WERI-Rb-1 (cell line): ENCODE results near the gene DICER1.

ENCODE experiments used
- DNase-seq: peaks from one replicate; pipeline ENCODE4 v3.0.0-alpha.2; 2020
- H3K27ac ChIP-seq: fragments of 250-450 bp; sonication (Bioruptor Pico); 2 replicates; pipeline ENCODE4 v1.5.1; 2020; ENCODE audit warnings: mild to moderate bottlenecking, moderate library complexity
- H3K27me3 ChIP-seq: fragments of 250-450 bp; sonication (Bioruptor Pico); 2 replicates; pipeline ENCODE4 v1.5.1; 2021; ENCODE audit warnings: mild to moderate bottlenecking, low read depth, moderate library complexity; ENCODE audit not compliant: insufficient read depth, severe bottlenecking
- H3K36me3 ChIP-seq: fragments of 250-450 bp; sonication (Bioruptor Pico); 2 replicates; pipeline ENCODE4 v1.5.1; 2020; ENCODE audit warnings: mild to moderate bottlenecking, moderate library complexity
- H3K4me3 ChIP-seq: 2 replicates; pipeline ENCODE4 v1.5.1; 2011; ENCODE audit warnings: low read depth, mild to moderate bottlenecking, control low read depth, low read length
- H3K9me3 ChIP-seq: fragments of 250-450 bp; sonication (Bioruptor Pico); 2 replicates; pipeline ENCODE4 v1.5.1; 2021; ENCODE audit warnings: mild to moderate bottlenecking, moderate library complexity; ENCODE audit not compliant: severe bottlenecking
- TF ChIP-seq, protein P1 (sequence below): IDR thresholded peaks from 2 replicates; pipeline ENCODE4 v1.5.1; 2011; ENCODE audit warnings: low read depth, mild to moderate bottlenecking, control low read depth, inconsistent platforms, low read length

Gene DICER1

DNA sequence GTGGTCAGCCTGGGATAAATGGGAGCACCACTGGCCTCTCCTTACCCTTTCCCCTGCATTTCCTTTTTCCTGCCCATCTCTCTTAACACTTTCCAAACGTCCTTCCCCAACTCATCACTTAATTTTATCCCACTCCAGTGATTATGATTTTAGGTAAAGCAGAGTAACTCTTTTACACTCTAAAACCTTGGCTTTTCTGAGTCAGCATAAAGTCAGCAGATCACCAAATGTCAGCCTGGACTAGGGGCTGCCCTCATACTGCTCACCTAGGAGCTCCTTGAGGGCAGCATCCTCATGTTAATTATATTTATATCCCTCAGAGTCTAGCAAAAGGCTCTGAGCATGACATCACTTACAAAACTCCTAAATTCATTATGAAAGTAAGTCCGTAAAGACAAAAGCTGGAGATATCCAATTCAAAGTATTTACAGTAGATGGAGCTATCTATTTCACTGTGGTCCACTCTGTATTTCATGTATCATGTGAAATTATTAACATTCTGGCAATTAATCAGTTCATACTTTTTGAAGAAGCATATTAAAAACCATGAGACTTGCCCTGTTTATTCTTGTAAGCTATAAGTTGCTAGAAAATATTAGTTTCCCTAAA is 17.0 kb upstream of the DICER1 start:
- no peak overlapping the region for H3K4me3 ChIP-seq
- no peaks in the 10 kb centered on the region for H3K27me3 ChIP-seq

DNA sequence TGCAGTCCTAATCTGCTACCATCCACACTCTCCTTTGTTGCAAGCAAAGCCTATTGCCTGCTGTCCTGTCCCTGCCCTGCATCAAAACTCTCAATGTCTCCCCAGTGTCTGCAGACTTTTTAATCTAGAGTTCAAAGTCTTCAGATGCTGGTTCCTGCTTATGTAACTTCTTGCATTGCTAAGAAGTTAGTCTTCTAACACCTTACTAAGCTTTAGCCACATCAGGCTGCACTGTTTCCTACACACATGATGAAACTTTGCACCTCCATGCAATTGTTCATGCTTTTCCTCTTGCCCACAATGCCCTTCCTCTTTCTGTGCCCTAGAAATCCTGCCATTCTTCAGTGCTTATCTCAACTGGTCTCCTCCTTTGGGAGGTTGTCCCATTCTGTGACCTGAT is 16.2 kb upstream of the DICER1 start:
- H3K4me3 ChIP-seq: no peak overlapping the region
- no peak for DNase-seq

More for the DNA sequence above, 17.0 kb upstream of the DICER1 start:
- H3K9me3 ChIP-seq: no peaks in the 10 kb centered on the region
- TF ChIP-seq, protein P1, sequence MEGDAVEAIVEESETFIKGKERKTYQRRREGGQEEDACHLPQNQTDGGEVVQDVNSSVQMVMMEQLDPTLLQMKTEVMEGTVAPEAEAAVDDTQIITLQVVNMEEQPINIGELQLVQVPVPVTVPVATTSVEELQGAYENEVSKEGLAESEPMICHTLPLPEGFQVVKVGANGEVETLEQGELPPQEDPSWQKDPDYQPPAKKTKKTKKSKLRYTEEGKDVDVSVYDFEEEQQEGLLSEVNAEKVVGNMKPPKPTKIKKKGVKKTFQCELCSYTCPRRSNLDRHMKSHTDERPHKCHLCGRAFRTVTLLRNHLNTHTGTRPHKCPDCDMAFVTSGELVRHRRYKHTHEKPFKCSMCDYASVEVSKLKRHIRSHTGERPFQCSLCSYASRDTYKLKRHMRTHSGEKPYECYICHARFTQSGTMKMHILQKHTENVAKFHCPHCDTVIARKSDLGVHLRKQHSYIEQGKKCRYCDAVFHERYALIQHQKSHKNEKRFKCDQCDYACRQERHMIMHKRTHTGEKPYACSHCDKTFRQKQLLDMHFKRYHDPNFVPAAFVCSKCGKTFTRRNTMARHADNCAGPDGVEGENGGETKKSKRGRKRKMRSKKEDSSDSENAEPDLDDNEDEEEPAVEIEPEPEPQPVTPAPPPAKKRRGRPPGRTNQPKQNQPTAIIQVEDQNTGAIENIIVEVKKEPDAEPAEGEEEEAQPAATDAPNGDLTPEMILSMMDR: no peak
- DNase-seq: no peak
- no peak overlapping the region for H3K27ac ChIP-seq
- H3K36me3 ChIP-seq: no peaks in the 10 kb centered on the region

DNA sequence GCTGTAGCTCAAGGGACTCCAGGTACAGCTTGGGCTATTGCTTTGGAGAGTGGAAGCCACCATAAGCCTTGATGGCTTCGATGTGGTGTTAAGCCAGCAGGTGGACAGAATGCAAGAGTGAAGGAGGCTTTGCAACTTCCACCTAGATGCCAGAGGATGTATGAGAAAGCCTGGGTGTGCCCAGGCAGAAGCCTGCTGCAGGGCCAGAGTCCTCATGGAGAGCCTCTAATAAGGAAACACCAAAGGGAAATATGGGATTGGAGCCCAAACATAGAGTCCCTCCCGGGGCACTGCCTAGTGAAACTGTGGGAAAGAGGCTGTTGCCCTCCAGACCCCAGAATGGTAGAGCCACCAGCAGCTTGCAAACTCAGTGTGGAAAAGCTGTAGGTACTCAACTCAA is 9.8 kb upstream of the DICER1 start:
- TF ChIP-seq, protein P1: no peak
- no peaks in the 10 kb centered on the region for H3K27me3 ChIP-seq

More for the DNA sequence above, 16.2 kb upstream of the DICER1 start:
- H3K27me3 ChIP-seq: no peaks in the 10 kb centered on the region
- no peaks in the 10 kb centered on the region for H3K36me3 ChIP-seq
- H3K9me3 ChIP-seq: no peaks in the 10 kb centered on the region
- TF ChIP-seq, protein P1: no peak
- H3K27ac ChIP-seq: no peak overlapping the region

DNA sequence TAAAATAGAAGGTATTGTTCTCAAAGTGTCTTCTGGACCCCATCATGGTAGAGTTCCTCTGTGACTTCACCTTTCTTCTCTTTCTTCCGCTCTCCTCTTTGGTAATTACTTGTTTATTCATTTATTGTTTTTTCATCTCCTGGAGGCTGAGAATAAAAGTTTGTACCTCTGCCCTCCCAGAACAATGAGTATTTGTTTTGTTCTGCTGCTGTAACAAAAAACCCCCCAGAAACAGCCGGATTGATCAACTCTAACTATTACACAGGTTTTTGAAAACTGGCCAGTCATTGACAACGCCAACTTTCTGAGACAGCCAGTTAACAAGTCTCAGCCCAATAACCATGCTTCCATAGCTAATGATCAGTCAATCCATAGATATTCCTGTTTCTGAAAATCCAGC is 8.2 kb upstream of the DICER1 start:
- no peak for DNase-seq
- no peaks in the 10 kb centered on the region for H3K27me3 ChIP-seq
- no peak overlapping the region for H3K27ac ChIP-seq
- H3K9me3 ChIP-seq: no peaks in the 10 kb centered on the region
- H3K36me3 ChIP-seq: no peaks in the 10 kb centered on the region
- H3K4me3 ChIP-seq: no peak overlapping the region
- TF ChIP-seq, protein P1: no peak

More for the DNA sequence above, 9.8 kb upstream of the DICER1 start:
- no peaks in the 10 kb centered on the region for H3K36me3 ChIP-seq
- no peak overlapping the region for H3K27ac ChIP-seq
- no peak for DNase-seq
- H3K4me3 ChIP-seq: no peak overlapping the region
- H3K9me3 ChIP-seq: no peaks in the 10 kb centered on the region

DNA sequence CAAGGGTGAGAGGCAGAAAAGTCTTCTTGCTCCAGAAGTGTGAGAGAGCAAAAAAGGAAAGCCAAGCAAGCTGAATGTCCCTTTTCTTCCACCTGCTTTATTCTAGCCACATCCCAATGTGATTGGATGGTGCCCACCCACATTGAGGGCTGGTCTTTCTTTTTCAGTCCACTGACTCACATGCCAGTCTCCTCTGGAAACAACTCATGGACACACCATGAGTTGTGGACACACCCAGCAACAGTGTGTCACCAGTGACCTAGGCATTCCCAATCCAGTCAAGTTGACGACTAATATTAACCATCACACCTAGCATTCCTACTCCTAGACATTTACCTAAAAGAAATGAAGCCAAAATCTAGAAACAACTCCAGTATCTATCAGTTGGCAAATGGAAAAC is 7.2 kb upstream of the DICER1 start:
- Histone ChIP-seq H3K36me3 (no peaks in the 10 kb centered on the region), H3K4me3 (no peak overlapping the region), H3K27ac (no peak overlapping the region), H3K9me3 (no peaks in the 10 kb centered on the region), H3K27me3 (no peaks in the 10 kb centered on the region)
- TF ChIP-seq, protein P1: no peak
- DNase-seq: no peak

DNA sequence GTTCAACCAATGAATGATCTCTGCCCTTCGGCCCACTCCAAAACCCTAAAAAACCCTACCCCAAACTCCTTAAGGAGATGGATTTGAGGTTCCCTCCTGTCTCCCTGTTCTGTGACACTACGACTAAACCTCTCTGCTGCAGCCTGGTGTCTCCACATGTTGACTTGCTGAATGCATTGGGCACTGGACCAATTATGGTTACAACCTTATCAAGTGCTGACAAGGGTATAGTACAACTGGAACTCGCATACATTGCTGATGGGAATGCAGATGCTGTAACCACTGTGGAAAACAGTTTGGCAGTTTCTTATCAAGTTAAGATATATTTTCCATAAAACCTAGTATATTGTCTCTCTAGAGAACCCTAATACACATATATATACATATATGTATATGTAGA is 6.3 kb upstream of the DICER1 start:
- H3K9me3 ChIP-seq: no peaks in the 10 kb centered on the region
- TF ChIP-seq, protein P1: no peak
- no peaks in the 10 kb centered on the region for H3K27me3 ChIP-seq
- H3K4me3 ChIP-seq: no peak overlapping the region
- H3K27ac ChIP-seq: no peak overlapping the region
- DNase-seq: no peak
- H3K36me3 ChIP-seq: no peaks in the 10 kb centered on the region
